K562 (cell line): ENCODE measurements around the gene TMPRSS11E. TPM values are rescaled to one million over a fixed set of nuclear protein-coding genes. Genes with fewer than 3 reads are reported as not detected.
"Not testable (repeated sequence)": the region's sequence is repeated elsewhere in the genome, so short reads cannot be mapped to it uniquely, and the experiment has no call there.

Experiments
- ATAC-seq: fragments of 200-7000 bp; cut with Tn5 transposase; 3 replicates; pipeline ENCODE4 v1.9.1; 2020; ENCODE audit warnings: moderate library complexity
- BruUV-seq: library from RNA; stranded (reverse); fragments of 400-500 nt; replicated peaks from 2 replicates; lab custom pipeline; 2021; lab: Mats Ljungman, UMichigan
- CTCF ChIA-PET: fragments of 300-600 bp; formaldehyde crosslinking; extraction: SDS; loops from one replicate; lab custom pipeline; 2021; ENCODE audit warnings: low intra/inter-chr PET ratio; lab: Yijun Ruan, JAX
- POLR2A ChIA-PET: fragments of 300-600, 350-650 bp; sonication (Branson Sonifier 250); formaldehyde crosslinking; extraction: SDS; loops from one replicate; lab custom pipeline; 2021; ENCODE audit warnings: antibody characterized with exemption, inconsistent platforms; lab: Yijun Ruan, JAX
- DNase-seq, 4 experiments: peaks; one replicate each; pipeline versions ENCODE4 v3.0.0 to v3.0.0-alpha.2; 2011 to 2018; ENCODE audit warnings: low spot score in 3 of 4, mixed read lengths in 3 of 4; ENCODE audit errors: extremely low read depth in 1 of 4
- FAIRE-seq: peaks from 2 replicates; lab custom pipeline; 2011; peaks lifted over from hg19 to GRCh38; lab: Jason Lieb, UNC
- H2AFZ ChIP-seq: 2 replicates; pipeline ENCODE4 v1.6.0; 2011; ENCODE audit warnings: low read depth, low read length, control low read depth, inconsistent platforms
- H3K27ac ChIP-seq: fragments of 200-600 bp; 3 replicates; pipeline ENCODE4 v1.8.0; 2011; ENCODE audit warnings: low read depth, mild to moderate bottlenecking, control low read depth, inconsistent platforms, low read length, moderate library complexity, mixed read lengths; ENCODE audit errors: extremely low read depth
- H3K27me3 ChIP-seq, 2 experiments: fragments of 300-600 bp in 1 of 2; 2 replicates in 1 of 2; 3 replicates in 1 of 2; pipeline versions ENCODE4 v1.6.0 to v1.8.0; 2011; ENCODE audit warnings: inconsistent platforms in 2 of 2, low read length in 2 of 2, mild to moderate bottlenecking in 1 of 2, mixed read lengths in 1 of 2, moderate library complexity in 1 of 2; ENCODE audit not compliant: control insufficient read depth in 2 of 2, insufficient read depth in 2 of 2
- H3K36me3 ChIP-seq: fragments of 300-600 bp; 3 replicates; pipeline ENCODE4 v1.8.0; 2011; ENCODE audit warnings: mild to moderate bottlenecking, low read length, inconsistent platforms; ENCODE audit not compliant: control insufficient read depth, insufficient read depth
- H3K4me1 ChIP-seq, 2 experiments: fragments of 200-600 bp in 1 of 2; replicated peaks in 1 of 2; 2 replicates in 1 of 2; 3 replicates in 1 of 2; pipeline versions ENCODE4 v1.5.1 to v1.8.0; 2011; ENCODE audit warnings: inconsistent platforms in 2 of 2, low read length in 2 of 2, mild to moderate bottlenecking in 1 of 2, mixed read lengths in 1 of 2, moderate library complexity in 1 of 2; ENCODE audit not compliant: control insufficient read depth in 2 of 2, insufficient read depth in 2 of 2
- H3K4me2 ChIP-seq: 2 replicates; pipeline ENCODE4 v1.6.1; 2011; ENCODE audit warnings: low read length, control low read depth, inconsistent platforms, mixed read lengths; ENCODE audit not compliant: insufficient read depth
- H3K4me3 ChIP-seq: fragments of 200-600 bp; sonication (generic), shearing (Covaris generic); 2 replicates; pipeline ENCODE4 v1.5.1; 2016; ENCODE audit warnings: control low read depth, inconsistent platforms
- H3K79me2 ChIP-seq: fragments of 200-600 bp; 3 replicates; pipeline ENCODE4 v1.8.0; 2011; ENCODE audit warnings: low read length, inconsistent platforms; ENCODE audit not compliant: control insufficient read depth, insufficient read depth
- H3K9ac ChIP-seq, 2 experiments: 2 replicates each; pipeline versions ENCODE4 v1.6.0 to v1.6.1; 2011; ENCODE audit warnings: low read depth in 2 of 2, low read length in 2 of 2, control low read depth in 1 of 2, inconsistent platforms in 1 of 2, mild to moderate bottlenecking in 1 of 2, mixed read lengths in 1 of 2; ENCODE audit not compliant: insufficient read depth in 1 of 2
- H3K9me1 ChIP-seq: one replicate; pipeline ENCODE4 v1.6.0; 2011; ENCODE audit warnings: inconsistent platforms, mild to moderate bottlenecking, low read length, moderate library complexity; ENCODE audit not compliant: control insufficient read depth, insufficient read depth
- H3K9me3 ChIP-seq: replicated peaks from 2 replicates; pipeline ENCODE4 v1.5.1; 2011; ENCODE audit warnings: low read depth, low read length, inconsistent platforms; ENCODE audit not compliant: control insufficient read depth, insufficient read depth
- H4K20me1 ChIP-seq: replicated peaks from 2 replicates; pipeline ENCODE4 v1.6.1; 2011; ENCODE audit warnings: low read length, inconsistent platforms, mixed read lengths; ENCODE audit not compliant: control insufficient read depth, insufficient read depth
- CBX2 ChIP-seq: fragments of 200-600 bp; sonication (generic); IDR thresholded peaks from one replicate; pipeline ENCODE4 v1.6.1; 2012; ENCODE audit warnings: mild to moderate bottlenecking, low read length, inconsistent platforms; ENCODE audit not compliant: insufficient read depth, poor library complexity, severe bottlenecking
- E2F5 ChIP-seq: sonication (generic); formaldehyde crosslinking; IDR thresholded peaks from 2 replicates; pipeline ENCODE4 v1.8.0; 2022; ENCODE audit warnings: mild to moderate bottlenecking, missing genetic modification reagents
- FOSL1 ChIP-seq: fragments of 200-800 bp; sonication (Bioruptor generic); conservative IDR thresholded peaks from 2 replicates; pipeline ENCODE4 v1.6.1; 2016; ENCODE audit warnings: missing genetic modification characterization, missing compliant biosample characterization
- RAD21 ChIP-seq, 2 experiments: fragments of 250-450 bp in 1 of 2; fragments of 450-650 bp in 1 of 2; sonication (Bioruptor Pico) in 1 of 2; formaldehyde crosslinking in 1 of 2; IDR thresholded peaks in 1 of 2; conservative IDR thresholded peaks in 1 of 2; 2 replicates each; pipeline versions ENCODE4 v1.4.0 to v1.8.0; 2020 to 2022; ENCODE audit warnings: mild to moderate bottlenecking in 2 of 2, moderate library complexity in 1 of 2
- WGBS: fragments of 100-300 bp; shearing (Covaris generic); methylation state at CpG from one replicate; pipeline ENCODE4 v1.1.6; 2016; ENCODE audit warnings: low coverage, mixed read lengths; ENCODE audit not compliant: insufficient coverage; ENCODE audit errors: missing lambda C conversion rate; 5-methylcytosine and 5-hydroxymethylcytosine counted together
- in situ Hi-C: fragments of 300-500 bp; cut with MboI; formaldehyde crosslinking; loops from 4 replicates; pipeline ENCODE4 v1.15.0; 2018; ENCODE audit warnings: inconsistent platforms, mixed read lengths
- intact Hi-C: fragments of 100-400 bp; cut with micrococcal nuclease; formaldehyde crosslinking; loops from 2 replicates; pipeline ENCODE4 v1.14.2; 2022
- polyA plus RNA-seq, 8 experiments: library from polyadenylated mRNA; depleted of rRNA in 4 of 8; stranded (reverse) in 5 of 8; unstranded in 3 of 8; fragments of >200 nt; fragmentation: Nextera tagmentation in 2 of 8; fragmentation: Illumina TruSeq in 1 of 8; extraction: Ambion mirVana in 2 of 8; extraction: Trizol in 1 of 8; gene quantifications; 2 replicates each; pipeline versions ENCODE4 v1.2.1 to v1.2.3, GENCODE V29; 2011 to 2014; ENCODE audit warnings: inconsistent platforms in 1 of 8, missing spikeins in 1 of 8
- total RNA-seq, 7 experiments: library from RNA; depleted of rRNA in 6 of 7; stranded (reverse); fragments of >200 nt in 6 of 7; fragmentation: Illumina TruSeq in 2 of 7; extraction: Trizol in 2 of 7; gene quantifications; 2 replicates each; pipeline versions ENCODE4 v1.2.1 to v1.2.3, GENCODE V29; 2011 to 2021; ENCODE audit warnings: low replicate concordance in 1 of 7

The TMPRSS11E gene
- total and polyA plus RNA-seq, 9 of the 15 experiments (the other 6 are each of a cell fraction or from before 2014, with no cell fraction given) = not detected

- TF ChIP-seq CBX2 (no peak), E2F5 (no peak), FOSL1 (tag) (no peak)
Observed at GRCh38 chr4:68499021-68499420, 51.8 kb downstream of the TMPRSS11E start (continued).

- WGBS = 3% methylated on average over 4 of the region's 4 CpGs
- H3K79me2 ChIP-seq, BruUV-seq, FAIRE-seq, ATAC-seq, H3K9me1 ChIP-seq, H3K4me3 ChIP-seq, H3K36me3 ChIP-seq, H3K27me3 ChIP-seq, H3K9me3 ChIP-seq, H3K9ac ChIP-seq, POLR2A ChIA-PET, DNase-seq, H2AFZ ChIP-seq, H4K20me1 ChIP-seq, intact Hi-C loops, H3K4me1 ChIP-seq, in situ Hi-C loops, CTCF ChIA-PET, H3K27ac ChIP-seq, H3K4me2 ChIP-seq: not testable (repeated sequence)
- TF ChIP-seq RAD21 (CRISPR knock-in tag; conservative IDR thresholded peaks at IDR 0.05 in 1 of 2, IDR thresholded peaks at IDR 0.05 in 1 of 2) = 0 out of 4 replicates have a peak, but pooled peaks of 1 of the 2 experiments have one; percentile 5
Observed at GRCh38 chr4:68503462-68503861, 56.2 kb downstream of the TMPRSS11E start.

- in situ Hi-C loops, H3K36me3 ChIP-seq, ATAC-seq, BruUV-seq, H3K4me2 ChIP-seq, CTCF ChIA-PET, intact Hi-C loops, H3K4me1 ChIP-seq, H3K4me3 ChIP-seq, DNase-seq, H3K27me3 ChIP-seq, H2AFZ ChIP-seq, H3K9me1 ChIP-seq, H3K9ac ChIP-seq, H3K9me3 ChIP-seq, H3K27ac ChIP-seq, FAIRE-seq, POLR2A ChIA-PET, H4K20me1 ChIP-seq, H3K79me2 ChIP-seq: not testable (repeated sequence)
- 2% methylated on average over 3 of the region's 4 CpGs for WGBS
Observed at GRCh38 chr4:68504836-68505235, 57.6 kb downstream of the TMPRSS11E start.

GRCh38 chr4:68505452-68505851, 58.2 kb downstream of the TMPRSS11E start:
- BruUV-seq, POLR2A ChIA-PET: not testable (repeated sequence)

More at GRCh38 chr4:68505452-68505851, 58.2 kb downstream of the TMPRSS11E start:
- CTCF ChIA-PET, H3K27ac ChIP-seq, H4K20me1 ChIP-seq, H2AFZ ChIP-seq, intact Hi-C loops, H3K4me3 ChIP-seq, FAIRE-seq, ATAC-seq, H3K4me2 ChIP-seq, H3K9me3 ChIP-seq, H3K27me3 ChIP-seq, H3K9me1 ChIP-seq, H3K36me3 ChIP-seq, in situ Hi-C loops, H3K79me2 ChIP-seq, DNase-seq, H3K4me1 ChIP-seq, H3K9ac ChIP-seq: not testable (repeated sequence)
- WGBS = 0% methylated on average over 1 of the region's 1 CpG
